H1 (cell line): Measurements from ENCODE around the gene CAPN1. TPM values are rescaled to one million over a fixed set of nuclear protein-coding genes. Genes with fewer than 3 reads are reported as not detected.
"Not testable (repeated sequence)": the region's sequence is repeated elsewhere in the genome, so short reads cannot be mapped to it uniquely, and the experiment has no call there.

Experiments
- CTCF ChIA-PET: fragments of 300-600 bp; sonication (Branson Sonifier 250); formaldehyde crosslinking; loops from one replicate; lab custom pipeline; 2021; ENCODE audit not compliant: partially characterized antibody; lab: Charles Lee
- POLR2A ChIA-PET: fragments of 300-600 bp; sonication (Branson Sonifier 250); formaldehyde crosslinking; loops from one replicate; lab custom pipeline; 2021; ENCODE audit warnings: inconsistent platforms; ENCODE audit not compliant: partially characterized antibody; lab: Charles Lee
- DNase-seq, 2 experiments: peaks; one replicate each; pipeline versions ENCODE4 v3.0.0 to v3.0.0-alpha.2; 2010 to 2022; ENCODE audit warnings: low spot score in 2 of 2, low read depth in 1 of 2, mixed read lengths in 1 of 2
- FAIRE-seq: peaks from 2 replicates; lab custom pipeline; 2011; peaks lifted over from hg19 to GRCh38; lab: Jason Lieb, UNC
- H2AFZ ChIP-seq: 2 replicates; pipeline ENCODE4 v1.8.1; 2012; ENCODE audit warnings: low read length, inconsistent platforms
- H2AK5ac ChIP-seq: 2 replicates; pipeline ENCODE4 v1.6.1; 2013; ENCODE audit warnings: low read depth, low read length
- H2BK120ac ChIP-seq: replicated peaks from 2 replicates; pipeline ENCODE3; 2013; ENCODE audit warnings: low read depth, low read length, inconsistent platforms
- H2BK12ac ChIP-seq: 2 replicates; pipeline ENCODE4 v1.6.1; 2013; ENCODE audit warnings: low read depth, low read length
- H2BK15ac ChIP-seq: 2 replicates; pipeline ENCODE4 v1.6.1; 2013; ENCODE audit warnings: low read length
- H2BK20ac ChIP-seq: 2 replicates; pipeline ENCODE4 v1.6.1; 2013; ENCODE audit warnings: low read length
- H2BK5ac ChIP-seq: 2 replicates; pipeline ENCODE4 v1.6.1; 2013; ENCODE audit warnings: low read depth, low read length
- H3K14ac ChIP-seq: 2 replicates; pipeline ENCODE4 v1.6.1; 2013; ENCODE audit warnings: inconsistent platforms; ENCODE audit not compliant: insufficient read length
- H3K18ac ChIP-seq: 2 replicates; pipeline ENCODE4 v1.6.1; 2013; ENCODE audit warnings: low read length; ENCODE audit errors: extremely low read depth
- H3K23ac ChIP-seq: 2 replicates; pipeline ENCODE4 v1.6.1; 2013; ENCODE audit warnings: inconsistent platforms; ENCODE audit not compliant: insufficient read length
- H3K23me2 ChIP-seq: 2 replicates; pipeline ENCODE4 v1.6.1; 2013; ENCODE audit warnings: low read depth, low read length
- H3K27ac ChIP-seq: 2 replicates; pipeline ENCODE4 v1.6.1; 2011; ENCODE audit warnings: low read depth, low read length, inconsistent platforms
- H3K27me3 ChIP-seq, 4 experiments: replicated peaks in 1 of 4; 1 replicate in 1 of 4; 2 replicates in 3 of 4; pipeline versions ENCODE4 v1.6.1 to v1.8.1; 2011 to 2013; ENCODE audit warnings: low read length in 3 of 4, mild to moderate bottlenecking in 3 of 4, inconsistent platforms in 2 of 4, mixed read lengths in 2 of 4, moderate library complexity in 1 of 4; ENCODE audit not compliant: control insufficient read depth in 3 of 4, insufficient read depth in 3 of 4; ENCODE audit errors: extremely low read depth in 1 of 4
- H3K36me3 ChIP-seq, 4 experiments: 2 replicates each; pipeline versions ENCODE4 v1.6.1 to v1.8.1; 2011 to 2013; ENCODE audit warnings: mild to moderate bottlenecking in 4 of 4, low read length in 3 of 4, moderate library complexity in 2 of 4, control low read depth in 1 of 4, inconsistent platforms in 1 of 4; ENCODE audit not compliant: insufficient read depth in 4 of 4, control insufficient read depth in 2 of 4
- H3K4ac ChIP-seq: replicated peaks from 2 replicates; pipeline ENCODE3; 2013; ENCODE audit warnings: low read length, low read depth, mixed read lengths, inconsistent platforms; ENCODE audit not compliant: insufficient read length
- H3K4me1 ChIP-seq, 4 experiments: replicated peaks in 1 of 4; 1 replicate in 1 of 4; 2 replicates in 3 of 4; pipeline versions ENCODE4 v1.6.1 to v1.8.1; 2011 to 2013; ENCODE audit warnings: low read length in 3 of 4, inconsistent platforms in 2 of 4, mixed read lengths in 1 of 4; ENCODE audit not compliant: insufficient read depth in 4 of 4, control insufficient read depth in 3 of 4
- H3K4me2 ChIP-seq, 2 experiments: 2 replicates each; pipeline versions ENCODE4 v1.6.1 to v1.8.1; 2011 to 2013; ENCODE audit warnings: low read depth in 2 of 2, low read length in 2 of 2, control low read depth in 1 of 2, inconsistent platforms in 1 of 2, mild to moderate bottlenecking in 1 of 2; ENCODE audit not compliant: insufficient read depth in 1 of 2
- H3K4me3 ChIP-seq, 4 experiments: fragments of 200-600, 300-600 bp in 1 of 4; sonication (generic), shearing (Covaris generic), sonication (Bioruptor Twin) in 1 of 4; 2 replicates each; pipeline versions ENCODE4 v1.5.1 to v1.8.1; 2011 to 2016; ENCODE audit warnings: low read length in 4 of 4, low read depth in 3 of 4, control low read depth in 2 of 4, inconsistent platforms in 2 of 4, mild to moderate bottlenecking in 2 of 4, mixed read lengths in 1 of 4, moderate library complexity in 1 of 4; ENCODE audit not compliant: insufficient read depth in 2 of 4; ENCODE audit errors: extremely low read depth in 1 of 4
- H3K56ac ChIP-seq: replicated peaks from 2 replicates; pipeline ENCODE3; 2013; ENCODE audit warnings: low read depth, mild to moderate bottlenecking, mixed read lengths, low read length, inconsistent platforms; ENCODE audit not compliant: insufficient read length
- H3K79me1 ChIP-seq: 2 replicates; pipeline ENCODE4 v1.6.1; 2013; ENCODE audit warnings: low read depth, low read length, control low read depth
- H3K79me2 ChIP-seq, 2 experiments: 2 replicates each; pipeline versions ENCODE4 v1.6.1 to v1.8.1; 2012 to 2013; ENCODE audit warnings: low read length in 2 of 2, mild to moderate bottlenecking in 2 of 2, inconsistent platforms in 1 of 2; ENCODE audit not compliant: insufficient read depth in 2 of 2, control insufficient read depth in 1 of 2
- H3K9ac ChIP-seq, 4 experiments: replicated peaks in 1 of 4; 1 replicate in 1 of 4; 2 replicates in 3 of 4; pipeline versions ENCODE4 v1.6.1 to v1.8.1; 2011 to 2013; ENCODE audit warnings: low read depth in 3 of 4, low read length in 3 of 4, control low read depth in 2 of 4, mild to moderate bottlenecking in 2 of 4, moderate library complexity in 2 of 4, inconsistent platforms in 1 of 4; ENCODE audit errors: extremely low read depth in 1 of 4
- H3K9me3 ChIP-seq, 2 experiments: 2 replicates each; pipeline versions ENCODE4 v1.6.1 to v1.8.1; 2012 to 2013; ENCODE audit warnings: mild to moderate bottlenecking in 2 of 2, moderate library complexity in 2 of 2, control low read depth in 1 of 2, inconsistent platforms in 1 of 2, low read depth in 1 of 2, low read length in 1 of 2, mixed read lengths in 1 of 2; ENCODE audit not compliant: insufficient read depth in 2 of 2
- H4K20me1 ChIP-seq, 2 experiments: replicated peaks in 1 of 2; 2 replicates each; pipeline versions ENCODE3 to v1.8.1; 2011 to 2013; ENCODE audit warnings: inconsistent platforms in 2 of 2, low read length in 2 of 2, mild to moderate bottlenecking in 1 of 2; ENCODE audit not compliant: insufficient read depth in 2 of 2, control insufficient read depth in 1 of 2
- H4K5ac ChIP-seq: 2 replicates; pipeline ENCODE4 v1.6.1; 2013; ENCODE audit warnings: low read length, low read depth, mixed read lengths, inconsistent platforms; ENCODE audit not compliant: insufficient read length
- H4K8ac ChIP-seq: 2 replicates; pipeline ENCODE4 v1.8.0; 2013; ENCODE audit warnings: mild to moderate bottlenecking, moderate library complexity, low read length, inconsistent platforms; ENCODE audit not compliant: insufficient read depth; ENCODE audit errors: extremely low read depth
- H4K91ac ChIP-seq: replicated peaks from 2 replicates; pipeline ENCODE3; 2013; ENCODE audit warnings: low read length, mixed read lengths, inconsistent platforms; ENCODE audit not compliant: insufficient read length
- BRCA1 ChIP-seq: IDR thresholded peaks from 2 replicates; pipeline ENCODE4 v1.6.1; 2012; ENCODE audit warnings: low read depth, low read length, improper control_type of control experiment
- CTBP2 ChIP-seq: IDR thresholded peaks from 2 replicates; pipeline ENCODE4 v1.7.0; 2011; ENCODE audit warnings: borderline replicate concordance, mild to moderate bottlenecking, moderate library complexity, mixed read lengths, low read length; ENCODE audit not compliant: insufficient read depth, insufficient read length
- HDAC6 ChIP-seq: IDR thresholded peaks from one replicate; pipeline ENCODE4 v1.7.1; 2012; ENCODE audit warnings: low read depth, mild to moderate bottlenecking, inconsistent platforms, low read length, moderate library complexity
- JUND ChIP-seq: IDR thresholded peaks from 2 replicates; pipeline ENCODE4 v1.6.1; 2011; ENCODE audit warnings: mild to moderate bottlenecking, improper control_type of control experiment, low read length
- KDM4A ChIP-seq: IDR thresholded peaks from one replicate; pipeline ENCODE4 v1.7.1; 2012; ENCODE audit warnings: low read depth, mild to moderate bottlenecking, moderate library complexity, low read length, inconsistent platforms; ENCODE audit not compliant: severe bottlenecking
- USF2 ChIP-seq: IDR thresholded peaks from 2 replicates; pipeline ENCODE4 v1.6.1; 2011; ENCODE audit warnings: low read length, improper control_type of control experiment
- WGBS, 2 experiments: shearing (Covaris generic) in 1 of 2; methylation state at CpG; one replicate each; pipeline versions ENCODE4 v1.1.6 to v1.1.7; 2013 to 2015; ENCODE audit warnings: low lambda C conversion rate in 2 of 2, mixed read lengths in 2 of 2, inconsistent platforms in 1 of 2, low coverage in 1 of 2, missing lambda C conversion rate in 1 of 2; ENCODE audit not compliant: insufficient replicate concordance in 2 of 2, insufficient coverage in 1 of 2, insufficient read length in 1 of 2; ENCODE audit errors: extremely low coverage in 1 of 2, missing lambda C conversion rate in 1 of 2; 5-methylcytosine and 5-hydroxymethylcytosine counted together
- polyA plus RNA-seq, 7 experiments: library from polyadenylated mRNA; depleted of rRNA in 3 of 7; stranded (reverse) in 5 of 7; unstranded in 2 of 7; fragments of >200 nt in 5 of 7; fragments of 200-250 nt in 2 of 7; gene quantifications; 1 replicate in 5 of 7; 2 replicates in 1 of 7; 4 replicates in 1 of 7; pipeline versions ENCODE4 v1.2.1 to v1.2.3, GENCODE V29; 2011 to 2013; ENCODE audit warnings: missing spikeins in 2 of 7, mixed read lengths in 2 of 7
- total RNA-seq: library from RNA; stranded (reverse); fragmentation: NEBNext Ultra II Directional; extraction: Animal tissue kit (Norgen Biotek cat#: 25700); gene quantifications from 2 replicates; pipeline ENCODE4 v1.2.1, GENCODE V29; 2021

Gene CAPN1
- total and polyA plus RNA-seq, 2 of the 8 experiments (the other 6 are each of a cell fraction or from before 2014, with no cell fraction given), result 194 to 233 TPM

DNA sequence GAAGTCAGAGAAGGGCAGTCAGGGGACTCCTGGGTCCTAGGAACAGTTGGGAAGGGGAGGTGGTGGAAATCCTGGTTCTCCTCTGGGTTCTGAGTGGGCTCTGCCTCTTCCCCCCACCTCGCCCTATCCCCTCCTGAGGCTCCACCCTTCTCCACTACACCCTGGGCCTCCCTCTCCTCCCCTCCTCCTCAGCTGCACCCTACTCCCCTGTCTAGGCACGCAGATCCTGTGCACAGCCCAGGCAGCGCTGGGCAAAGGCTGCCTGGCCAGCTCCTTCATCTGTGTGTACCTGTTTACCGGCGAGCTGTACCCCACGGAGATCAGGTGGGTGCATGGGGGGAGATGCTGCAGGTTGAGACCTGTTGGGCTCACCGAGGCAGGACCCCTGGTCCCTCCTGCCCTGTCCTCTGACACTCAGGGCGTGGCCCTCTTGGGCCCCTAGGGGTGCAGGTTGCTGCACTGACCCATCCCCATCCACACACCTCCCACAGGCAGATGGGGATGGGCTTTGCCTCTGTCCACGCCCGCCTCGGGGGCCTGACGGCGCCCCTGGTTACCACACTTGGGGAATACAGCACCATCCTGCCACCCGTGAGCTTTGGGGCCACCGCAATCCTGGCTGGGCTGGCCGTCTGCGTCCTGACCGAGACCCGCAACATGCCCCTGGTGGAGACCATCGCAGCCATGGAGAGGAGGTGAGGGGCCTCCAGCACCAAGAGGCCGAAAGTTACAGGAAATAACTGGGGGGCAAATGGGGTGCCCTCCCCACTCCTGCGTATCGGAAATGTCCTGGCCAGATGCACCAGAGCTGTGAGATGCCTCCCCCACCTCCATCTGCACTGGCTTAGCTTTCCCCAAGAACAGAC, 54.7 kb downstream of the CAPN1 start (continued):
- no peak for TF ChIP-seq USF2
- TF ChIP-seq CTBP2, result no peak
- TF ChIP-seq JUND, result no peak
- TF ChIP-seq HDAC6, result no peak
- TF ChIP-seq BRCA1, result no peak
- no peak for TF ChIP-seq KDM4A
- TF ChIP-seq, all 59 proteins: peak for 0

- H3K79me1 ChIP-seq, H4K5ac ChIP-seq, H3K4me1 ChIP-seq, CTCF ChIA-PET, H2AK5ac ChIP-seq, H3K36me3 ChIP-seq, H2BK20ac ChIP-seq, H2BK120ac ChIP-seq, H3K4ac ChIP-seq, H4K20me1 ChIP-seq, H3K23ac ChIP-seq, H4K8ac ChIP-seq, H3K23me2 ChIP-seq, H2BK15ac ChIP-seq, H3K4me2 ChIP-seq, H3K18ac ChIP-seq, H2AFZ ChIP-seq, H2BK5ac ChIP-seq, H2BK12ac ChIP-seq, FAIRE-seq, H4K91ac ChIP-seq, H3K27me3 ChIP-seq, H3K56ac ChIP-seq, H3K9ac ChIP-seq, H3K9me3 ChIP-seq, H3K14ac ChIP-seq, POLR2A ChIA-PET, H3K27ac ChIP-seq, DNase-seq, H3K4me3 ChIP-seq, H3K79me2 ChIP-seq: not testable (repeated sequence)
- WGBS, 2 experiments, result 100% methylated on average over 3 of the region's 6 CpGs; no CpG with 5 or more reads in 1 of the 2 experiments
Observed at GRCh38 chr11:65238302-65238701, 56.6 kb downstream of the CAPN1 start.
